Panc1 (cell line): ENCODE measurements around the gene BTN2A1. TPM values are rescaled to one million over a fixed set of nuclear protein-coding genes. Genes with fewer than 3 reads are reported as not detected.

Source experiments
- ATAC-seq: fragments of 200-7000 bp; cut with Tn5 transposase; 2 replicates; pipeline ENCODE4 v1.9.1; 2020; ENCODE audit warnings: mild to moderate bottlenecking, moderate library complexity
- BruUV-seq: library from RNA; stranded (reverse); fragments of 400-500 nt; replicated peaks from 2 replicates; lab custom pipeline; 2021; lab: Mats Ljungman, UMichigan
- CTCF ChIA-PET: fragments of 300-600 bp; sonication (Branson Sonifier 250); formaldehyde crosslinking; loops from one replicate; lab custom pipeline; 2022; ENCODE audit warnings: antibody characterized with exemption; lab: Charles Lee
- POLR2A ChIA-PET: fragments of 300-600 bp; sonication (Branson Sonifier 250); formaldehyde crosslinking; loops from one replicate; lab custom pipeline; 2022; ENCODE audit warnings: antibody characterized with exemption; lab: Charles Lee
- DNase-seq: peaks from one replicate; pipeline ENCODE4 v3.0.0-alpha.2; 2010; ENCODE audit warnings: low read depth, low spot score
- H3K27ac ChIP-seq: 2 replicates; pipeline ENCODE4 v1.5.1; 2011; ENCODE audit warnings: mild to moderate bottlenecking, low read length, inconsistent platforms
- H3K27me3 ChIP-seq: fragments of 200-500 bp; sonication (Bioruptor generic); 2 replicates; pipeline ENCODE4 v1.6.0; 2014; ENCODE audit warnings: low read length, inconsistent platforms; ENCODE audit not compliant: control insufficient read depth, insufficient read depth
- H3K36me3 ChIP-seq: fragments of 200-500 bp; sonication (Bioruptor generic); 2 replicates; pipeline ENCODE4 v1.5.1; 2014; ENCODE audit warnings: inconsistent platforms, mild to moderate bottlenecking, low read length, moderate library complexity; ENCODE audit not compliant: control insufficient read depth, insufficient read depth
- H3K4me1 ChIP-seq: 2 replicates; pipeline ENCODE4 v1.5.1; 2011; ENCODE audit warnings: inconsistent platforms, mild to moderate bottlenecking, low read length, moderate library complexity; ENCODE audit not compliant: control insufficient read depth, insufficient read depth
- H3K4me3 ChIP-seq, 2 experiments: 2 replicates each; pipeline ENCODE4 v1.5.1; 2011 to 2012; ENCODE audit warnings: low read depth in 2 of 2, low read length in 2 of 2, mild to moderate bottlenecking in 2 of 2, inconsistent platforms in 1 of 2, moderate library complexity in 1 of 2
- H3K9me3 ChIP-seq: fragments of 200-500 bp; sonication (Bioruptor generic); 2 replicates; pipeline ENCODE4 v1.5.1; 2014; ENCODE audit warnings: low read depth, mild to moderate bottlenecking, inconsistent platforms, low read length, moderate library complexity; ENCODE audit not compliant: control insufficient read depth, insufficient read depth
- CTCF ChIP-seq: fragments of 450-650 bp; IDR thresholded peaks from 2 replicates; pipeline ENCODE4 v1.5.1; 2017; ENCODE audit warnings: mild to moderate bottlenecking
- POLR2AphosphoS5 ChIP-seq: IDR thresholded peaks from 2 replicates; pipeline ENCODE4 v1.6.1; 2012; ENCODE audit warnings: mild to moderate bottlenecking, low read depth, low read length, moderate library complexity
- REST ChIP-seq, 2 experiments: IDR thresholded peaks; 2 replicates each; pipeline ENCODE4 v1.6.1; 2011 to 2012; ENCODE audit warnings: low read depth in 2 of 2, control low read depth in 1 of 2, low read length in 1 of 2, mild to moderate bottlenecking in 1 of 2, moderate library complexity in 1 of 2; ENCODE audit not compliant: insufficient read depth in 1 of 2
- SIN3A ChIP-seq: IDR thresholded peaks from 2 replicates; pipeline ENCODE4 v1.6.1; 2012; ENCODE audit warnings: low read depth, mild to moderate bottlenecking, low read length, moderate library complexity, borderline replicate concordance; ENCODE audit not compliant: insufficient read depth
- TCF7L2 ChIP-seq: IDR thresholded peaks from 2 replicates; pipeline ENCODE4 v1.6.1; 2011; ENCODE audit warnings: mild to moderate bottlenecking, low read depth, low read length, inconsistent platforms
- in situ Hi-C: cut with HindIII; loops from 2 replicates; pipeline ENCODE4 v1.10.0; 2016; ENCODE audit warnings: low sequenced_read_pairs, low pct_unique_long_range_greater_than_20kb
- intact Hi-C: fragments of 100-400 bp; cut with micrococcal nuclease; formaldehyde crosslinking; loops from one replicate; pipeline ENCODE4 v1.10.0; 2022; ENCODE audit not compliant: unreplicated experiment
- total RNA-seq: library from RNA; stranded (reverse); gene quantifications from one replicate; pipeline ENCODE4 v1.2.1, GENCODE V29; 2021; ENCODE audit not compliant: unreplicated experiment

Gene BTN2A1
- total RNA-seq, 1 experiment from 2014 or later, result 23.0 TPM

- TF ChIP-seq CTCF (no peak), TCF7L2 (no peak), POLR2AphosphoS5 (no peak)
- in situ Hi-C loops (no loop called here), intact Hi-C loops (no loop called here)
- H3K36me3 ChIP-seq, result no peaks in the 10 kb centered on the region
- H3K27me3 ChIP-seq, result no peaks in the 10 kb centered on the region
- H3K4me3 ChIP-seq, result no peak overlapping the region
- no TSS peak for BruUV-seq
- no peak for ATAC-seq
- H3K9me3 ChIP-seq, result no peaks in the 10 kb centered on the region
- POLR2A ChIA-PET, result no interaction called here
- H3K27ac ChIP-seq, result no peak overlapping the region
- CTCF ChIA-PET, result no interaction called here
- no peaks in the 10 kb centered on the region for H3K4me1 ChIP-seq
- no peak for DNase-seq
Observed at GRCh38 chr6:26482338-26482737, 24.6 kb downstream of the BTN2A1 start.

- DNase-seq (no peak), ATAC-seq (no peak)
- no peak overlapping the region for H3K4me3 ChIP-seq
- POLR2A ChIA-PET, result no interaction called here
- no peak for TF ChIP-seq POLR2AphosphoS5
- TF ChIP-seq REST (IDR thresholded peaks at IDR 0.05; ENCODE audit: insufficient read depth in 1 of 2, low read depth in 2 of 2, low read length in 1 of 2), result no peak
- TF ChIP-seq SIN3A, result no peak
- TF ChIP-seq CTCF, result no peak
- TF ChIP-seq TCF7L2, result no peak
- intact Hi-C loops, result no loop called here
- no peaks in the 10 kb centered on the region for H3K27me3 ChIP-seq
- H3K27ac ChIP-seq, result no peak overlapping the region
- no TSS peak for BruUV-seq
- H3K4me1 ChIP-seq, result no peaks in the 10 kb centered on the region
- H3K36me3 ChIP-seq, result no peaks in the 10 kb centered on the region
- no peaks in the 10 kb centered on the region for H3K9me3 ChIP-seq
- CTCF ChIA-PET, result no interaction called here
- in situ Hi-C loops, result no loop called here
Observed at GRCh38 chr6:26483727-26484126, 26.0 kb downstream of the BTN2A1 start.

- H3K27me3 ChIP-seq, result no peaks in the 10 kb centered on the region
- H3K9me3 ChIP-seq, result no peaks in the 10 kb centered on the region
- no peak for DNase-seq
- intact Hi-C loops, result no loop called here
- H3K4me1 ChIP-seq, result no peaks in the 10 kb centered on the region
- no peaks in the 10 kb centered on the region for H3K36me3 ChIP-seq
- H3K27ac ChIP-seq, result no peak overlapping the region
- no TSS peak for BruUV-seq
- ATAC-seq, result no peak
- ChIA-PET CTCF (no interaction called here), POLR2A (no interaction called here)
- TF ChIP-seq TCF7L2 (no peak), POLR2AphosphoS5 (no peak), CTCF (no peak), SIN3A (no peak)
- H3K4me3 ChIP-seq, result no peak overlapping the region
- in situ Hi-C loops, result no loop called here
Observed at GRCh38 chr6:26484161-26484560, 26.4 kb downstream of the BTN2A1 start.
